ENCODE results near the gene KCNQ5. TPM values are rescaled to one million over a fixed set of nuclear protein-coding genes. Genes with fewer than 3 reads are reported as not detected.

The KCNQ5 gene
- total and polyA plus RNA-seq, 2 of the 8 experiments (the other 6 are each of a cell fraction or from before 2014, with no cell fraction given): 0.83 to 1.2 TPM

DNA sequence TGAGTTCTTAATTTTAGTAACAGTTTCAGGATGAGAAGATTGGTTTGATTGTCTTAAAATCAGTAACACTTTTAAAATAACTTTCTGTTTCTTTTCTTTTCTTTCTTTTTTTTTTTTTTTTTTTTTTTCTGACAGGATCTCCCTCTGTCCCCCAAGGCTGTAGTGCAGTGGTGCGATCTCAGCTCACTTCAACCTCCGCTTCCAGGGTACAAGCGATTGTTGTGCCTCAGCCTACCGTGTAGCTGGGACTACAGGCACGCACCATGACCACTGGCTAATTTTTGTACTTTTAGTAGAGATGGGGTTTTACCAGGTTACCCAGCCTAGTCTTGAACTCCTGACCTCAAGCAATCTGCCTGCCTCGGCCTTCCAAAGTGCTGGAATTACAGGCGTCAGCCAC lies 33.7 kb upstream of the KCNQ5 start:
- no peak overlapping the region for H3K4ac ChIP-seq (replicated peaks; ENCODE audit: insufficient read length, low read depth, low read length)
- TF ChIP-seq TCF12 (IDR thresholded peaks at IDR 0.05; ENCODE audit: low read depth, low read length): no peak
- no peak for TF ChIP-seq SIX5 (IDR thresholded peaks at IDR 0.05; ENCODE audit: low read depth, low read length)
- TF ChIP-seq KDM4A (IDR thresholded peaks at IDR 0.05; ENCODE audit: low read depth, low read length, severe bottlenecking): no peak
- TF ChIP-seq CTBP2 (IDR thresholded peaks at IDR 0.05; ENCODE audit: borderline replicate concordance, insufficient read depth, insufficient read length, low read length): no peak
- TF ChIP-seq SIRT6 (IDR thresholded peaks at IDR 0.05; ENCODE audit: low read length): no peak
- no peak for TF ChIP-seq NANOG (IDR thresholded peaks at IDR 0.05; ENCODE audit: insufficient read depth, low read depth, low read length, poor library complexity, severe bottlenecking)
- no peak for TF ChIP-seq NRF1 (IDR thresholded peaks at IDR 0.05; ENCODE audit: low read depth, low read length)
- TF ChIP-seq EGR1 (IDR thresholded peaks at IDR 0.05; ENCODE audit: borderline replicate concordance, low read depth, low read length): no peak
- TF ChIP-seq ASH2L (IDR thresholded peaks at IDR 0.05; ENCODE audit: low read length): no peak
- TF ChIP-seq SIN3A (conservative IDR thresholded peaks at IDR 0.05 in 1 of 2, IDR thresholded peaks at IDR 0.05 in 1 of 2; ENCODE audit: low read depth in 1 of 2, low read length in 2 of 2): no peak
- TF ChIP-seq CBX8 (IDR thresholded peaks at IDR 0.05; ENCODE audit: borderline replicate concordance, low read depth, low read length): no peak
- no peak for TF ChIP-seq JUN (IDR thresholded peaks at IDR 0.05; ENCODE audit: low read depth, low read length)
- TF ChIP-seq, protein P1, sequence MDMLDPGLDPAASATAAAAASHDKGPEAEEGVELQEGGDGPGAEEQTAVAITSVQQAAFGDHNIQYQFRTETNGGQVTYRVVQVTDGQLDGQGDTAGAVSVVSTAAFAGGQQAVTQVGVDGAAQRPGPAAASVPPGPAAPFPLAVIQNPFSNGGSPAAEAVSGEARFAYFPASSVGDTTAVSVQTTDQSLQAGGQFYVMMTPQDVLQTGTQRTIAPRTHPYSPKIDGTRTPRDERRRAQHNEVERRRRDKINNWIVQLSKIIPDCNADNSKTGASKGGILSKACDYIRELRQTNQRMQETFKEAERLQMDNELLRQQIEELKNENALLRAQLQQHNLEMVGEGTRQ (IDR thresholded peaks at IDR 0.05; ENCODE audit: low read length): no peak

More for the DNA sequence above, 33.7 kb upstream of the KCNQ5 start:
- Histone ChIP-seq H3K36me3 (ENCODE audit: control insufficient read depth in 2 of 4, insufficient read depth in 4 of 4, low read length in 3 of 4) (no peaks in the 10 kb centered on the region), H3K4me1 (replicated peaks in 1 of 4; ENCODE audit: control insufficient read depth in 3 of 4, insufficient read depth in 4 of 4, low read length in 3 of 4) (no peaks in the 10 kb centered on the region), H3K9ac (replicated peaks in 1 of 4; ENCODE audit: extremely low read depth in 1 of 4, low read depth in 3 of 4, low read length in 3 of 4) (no peak overlapping the region), H3K79me2 (ENCODE audit: control insufficient read depth in 1 of 2, insufficient read depth in 2 of 2, low read length in 2 of 2) (no peaks in the 10 kb centered on the region), H3K14ac (ENCODE audit: insufficient read length) (no peak overlapping the region), H4K8ac (ENCODE audit: extremely low read depth, insufficient read depth, low read length) (no peak overlapping the region), H3K27me3 (replicated peaks in 1 of 4; ENCODE audit: control insufficient read depth in 3 of 4, extremely low read depth in 1 of 4, insufficient read depth in 3 of 4, low read length in 3 of 4) (no peaks in the 10 kb centered on the region), H4K91ac (replicated peaks; ENCODE audit: insufficient read length, low read length) (no peak overlapping the region), H3K9me3 (ENCODE audit: insufficient read depth in 2 of 2, low read depth in 1 of 2, low read length in 1 of 2) (no peaks in the 10 kb centered on the region), H4K5ac (ENCODE audit: insufficient read length, low read depth, low read length) (no peak overlapping the region), H3K23me2 (ENCODE audit: low read depth, low read length) (no peaks in the 10 kb centered on the region), H2BK5ac (ENCODE audit: low read depth, low read length) (no peak overlapping the region), H3K4me2 (ENCODE audit: insufficient read depth in 1 of 2, low read depth in 2 of 2, low read length in 2 of 2) (no peak overlapping the region), H2AFZ (ENCODE audit: low read length) (no peak overlapping the region), H2AK5ac (ENCODE audit: low read depth, low read length) (no peak overlapping the region), H2BK20ac (ENCODE audit: low read length) (no peak overlapping the region), H2BK120ac (replicated peaks; ENCODE audit: low read depth, low read length) (no peak overlapping the region), H3K56ac (replicated peaks; ENCODE audit: insufficient read length, low read depth, low read length) (no peak overlapping the region), H3K18ac (ENCODE audit: extremely low read depth, low read length) (no peak overlapping the region), H4K20me1 (replicated peaks in 1 of 2; ENCODE audit: control insufficient read depth in 1 of 2, insufficient read depth in 2 of 2, low read length in 2 of 2) (no peaks in the 10 kb centered on the region), H3K79me1 (ENCODE audit: low read depth, low read length) (no peaks in the 10 kb centered on the region), H2BK12ac (ENCODE audit: low read depth, low read length) (no peak overlapping the region), H3K27ac (ENCODE audit: low read depth, low read length) (no peak overlapping the region), H3K4me3 (ENCODE audit: extremely low read depth in 1 of 4, insufficient read depth in 2 of 4, low read depth in 3 of 4, low read length in 4 of 4) (no peak overlapping the region), H2BK15ac (ENCODE audit: low read length) (no peak overlapping the region), H3K23ac (ENCODE audit: insufficient read length) (no peak overlapping the region)
- POLR2A ChIA-PET (ENCODE audit: partially characterized antibody): no interaction called here
- no peak for FAIRE-seq
- DNase-seq (ENCODE audit: low read depth in 1 of 2, low spot score in 2 of 2): no peak
- 93% methylated on average over 7 of the region's 7 CpGs; no CpG with 5 or more reads in 1 of the 2 experiments for WGBS, 2 experiments (ENCODE audit: extremely low coverage in 1 of 2, insufficient coverage in 1 of 2, insufficient read length in 1 of 2, insufficient replicate concordance in 2 of 2, low coverage in 1 of 2, low lambda C conversion rate in 2 of 2, missing lambda C conversion rate in 1 of 2)
- CTCF ChIA-PET (ENCODE audit: partially characterized antibody): interaction anchor here (0.5 to 3.1 kb wide), 11 partner anchors 7 to 721 kb away, joined by 3 to 18 read pairs (median 4); no protein-coding TSS in a partner anchor

Measured in H1 (cell line).